GM19193 (cell line): ENCODE data around the gene IQCE.

ENCODE experiments used
- POLR2A ChIP-seq: IDR thresholded peaks from 4 replicates; pipeline ENCODE4 v1.6.1; 2011; ENCODE audit not compliant: insufficient read depth, insufficient read length; ENCODE audit errors: extremely low read depth

IQCE gene

GRCh38 chr7:2526659-2527504 lies 31.9 kb upstream of the IQCE start:
- TF ChIP-seq POLR2A, result no peak

- TF ChIP-seq POLR2A, result no peak
These were observed 31.0 kb upstream of the IQCE start for GRCh38 chr7:2527505-2528467.

GRCh38 chr7:2528481-2529095 lies 30.2 kb upstream of the IQCE start:
- TF ChIP-seq POLR2A, result no peak

- TF ChIP-seq POLR2A, result no peak
These were observed 29.4 kb upstream of the IQCE start for GRCh38 chr7:2529161-2530070.

GRCh38 chr7:2530071-2530987 lies 28.4 kb upstream of the IQCE start:
- no peak for TF ChIP-seq POLR2A

- no peak for TF ChIP-seq POLR2A
These were observed 20.6 kb upstream of the IQCE start for GRCh38 chr7:2537981-2538851.

- no peak for TF ChIP-seq POLR2A
These were observed 19.5 kb upstream of the IQCE start for GRCh38 chr7:2539031-2539911.

GRCh38 chr7:2540133-2540532 lies 18.6 kb upstream of the IQCE start:
- TF ChIP-seq POLR2A, result no peak

- no peak for TF ChIP-seq POLR2A
These were observed 18.1 kb upstream of the IQCE start for GRCh38 chr7:2540641-2541051.

- no peak for TF ChIP-seq POLR2A
These were observed 17.3 kb upstream of the IQCE start for GRCh38 chr7:2541291-2542010.
